Neural cell (in vitro differentiated cells): ENCODE results near the gene KCTD3. TPM values are rescaled to one million over a fixed set of nuclear protein-coding genes. Genes with fewer than 3 reads are reported as not detected.

Experiments used
- H2AFZ ChIP-seq: fragments of 200-600, 300-800 bp; sonication (generic), shearing (Covaris generic); 2 replicates; pipeline ENCODE4 v1.6.0; 2014; ENCODE audit warnings: low read depth, mild to moderate bottlenecking, antibody characterized with exemption, low read length, moderate library complexity
- H3F3A ChIP-seq: fragments of 200-600 bp; shearing (Covaris generic); 2 replicates; pipeline ENCODE4 v1.6.1; 2016; ENCODE audit warnings: mild to moderate bottlenecking, moderate library complexity, mixed read lengths, antibody characterized with exemption, low read length; ENCODE audit not compliant: insufficient read depth, poor library complexity, severe bottlenecking
- H3K27ac ChIP-seq: fragments of 200-600, 300-800 bp; sonication (generic), shearing (Covaris generic); 2 replicates; pipeline ENCODE4 v1.5.1; 2014; ENCODE audit warnings: mild to moderate bottlenecking, low read length, moderate library complexity
- H3K27me3 ChIP-seq: fragments of 300-800, 200-600 bp; sonication (generic), shearing (Covaris generic); 2 replicates; pipeline ENCODE4 v1.6.0; 2014; ENCODE audit warnings: mild to moderate bottlenecking, low read depth, low read length, moderate library complexity; ENCODE audit not compliant: insufficient read depth
- H3K36me3 ChIP-seq: fragments of 300-800, 200-600 bp; sonication (generic), shearing (Covaris generic); 2 replicates; pipeline ENCODE4 v1.5.1; 2014; ENCODE audit warnings: mild to moderate bottlenecking, antibody characterized with exemption, low read length, moderate library complexity; ENCODE audit not compliant: insufficient read depth
- H3K4me2 ChIP-seq: fragments of 300-800, 200-600 bp; sonication (generic), shearing (Covaris generic); 2 replicates; pipeline ENCODE4 v1.6.0; 2014; ENCODE audit warnings: mild to moderate bottlenecking, low read length
- H3K4me3 ChIP-seq: fragments of 300-800, 200-600 bp; sonication (generic), shearing (Covaris generic); 2 replicates; pipeline ENCODE4 v1.5.1; 2014; ENCODE audit warnings: mild to moderate bottlenecking, low read length, moderate library complexity
- H3K79me2 ChIP-seq: fragments of 200-600 bp; shearing (Covaris generic); replicated peaks from 2 replicates; pipeline ENCODE4 v1.6.0; 2014; ENCODE audit warnings: mild to moderate bottlenecking, low read length, moderate library complexity; ENCODE audit not compliant: insufficient read depth
- H3K9ac ChIP-seq: fragments of 300-800, 200-600 bp; sonication (generic), shearing (Covaris generic); 2 replicates; pipeline ENCODE4 v1.6.1; 2016; ENCODE audit warnings: mild to moderate bottlenecking, low read length, mixed read lengths
- H3K9me2 ChIP-seq: fragments of 200-600 bp; shearing (Covaris generic); 2 replicates; pipeline ENCODE4 v1.6.1; 2016; ENCODE audit warnings: mild to moderate bottlenecking, low read length, mixed read lengths; ENCODE audit not compliant: insufficient read depth
- H3K9me3 ChIP-seq: fragments of 200-600, 300-800 bp; sonication (generic), shearing (Covaris generic); 2 replicates; pipeline ENCODE4 v1.6.1; 2016; ENCODE audit warnings: mild to moderate bottlenecking, mixed run types, low read length, moderate library complexity, mixed read lengths
- H4K20me1 ChIP-seq: fragments of 200-600 bp; shearing (Covaris generic); 2 replicates; pipeline ENCODE4 v1.6.1; 2016; ENCODE audit warnings: mild to moderate bottlenecking, mixed run types; ENCODE audit not compliant: insufficient read depth
- CTCF ChIP-seq: fragments of 450-650 bp; IDR thresholded peaks from 2 replicates; pipeline ENCODE4 v1.5.1; 2014; ENCODE audit warnings: antibody characterized with exemption, mild to moderate bottlenecking, moderate library complexity; ENCODE audit not compliant: poor library complexity, severe bottlenecking
- EP300 ChIP-seq: fragments of 450-650 bp; conservative IDR thresholded peaks from 2 replicates; pipeline ENCODE4 v1.6.1; 2014; ENCODE audit warnings: antibody characterized with exemption, mild to moderate bottlenecking, moderate library complexity; ENCODE audit not compliant: poor library complexity, severe bottlenecking
- EZH2 ChIP-seq: fragments of 200-600, 300-800 bp; shearing (Covaris generic), sonication (generic); IDR thresholded peaks from 2 replicates; pipeline ENCODE4 v1.6.1; 2014; ENCODE audit warnings: antibody characterized with exemption, low read length, borderline replicate concordance, mild to moderate bottlenecking; ENCODE audit not compliant: insufficient read depth, poor library complexity, severe bottlenecking
- MXI1 ChIP-seq: fragments of 450-650 bp; conservative IDR thresholded peaks from 2 replicates; pipeline ENCODE4 v1.6.1; 2014; ENCODE audit warnings: antibody characterized with exemption, mild to moderate bottlenecking; ENCODE audit not compliant: poor library complexity, severe bottlenecking
- POLR2AphosphoS5 ChIP-seq: IDR thresholded peaks from 2 replicates; pipeline ENCODE4 v1.6.1; 2012
- RAD21 ChIP-seq: fragments of 450-650 bp; conservative IDR thresholded peaks from 2 replicates; pipeline ENCODE4 v1.6.1; 2014; ENCODE audit warnings: antibody characterized with exemption, mild to moderate bottlenecking, moderate library complexity
- SMC3 ChIP-seq: fragments of 450-650 bp; conservative IDR thresholded peaks from 2 replicates; pipeline ENCODE4 v1.6.1; 2014; ENCODE audit warnings: antibody characterized with exemption, mild to moderate bottlenecking, moderate library complexity; ENCODE audit not compliant: poor library complexity
- TAF1 ChIP-seq: IDR thresholded peaks from 2 replicates; pipeline ENCODE4 v1.6.1; 2012; ENCODE audit warnings: low read depth
- polyA plus RNA-seq: library from polyadenylated mRNA; depleted of rRNA; stranded (reverse); fragments of >200 nt; gene quantifications from 2 replicates; pipeline ENCODE4 v1.2.3, GENCODE V29; 2014
- TF ChIP-seq, protein P1 (sequence below): IDR thresholded peaks from 2 replicates; pipeline ENCODE4 v1.6.1; 2012; ENCODE audit warnings: borderline replicate concordance

Gene KCTD3
- polyA plus RNA-seq, 1 donor from 2014 or later: 82.9 TPM

DNA sequence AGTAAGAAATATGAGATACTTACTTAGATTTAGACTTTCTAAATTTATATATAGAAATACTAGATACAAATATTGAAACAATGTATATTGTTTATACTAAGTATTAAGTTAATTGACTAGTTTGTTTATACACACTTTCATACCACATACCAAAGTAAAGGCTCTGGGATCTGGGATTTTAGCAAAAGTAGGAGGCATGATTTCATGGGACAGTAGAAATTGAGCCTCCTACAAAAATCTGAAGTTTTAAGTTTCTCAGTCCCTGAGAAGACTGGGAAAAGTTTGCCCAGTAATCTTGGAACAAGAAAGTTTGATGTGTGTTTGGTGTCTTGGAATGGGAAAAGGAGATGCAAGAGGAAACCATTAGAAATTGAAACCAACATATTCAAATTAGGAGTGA, 30.9 kb downstream of the KCTD3 start:
- Histone ChIP-seq H4K20me1 (no peaks in the 10 kb centered on the region), H3K4me3 (no peak overlapping the region), H3K27ac (no peak overlapping the region), H3K79me2 (no peaks in the 10 kb centered on the region), H3F3A (no peaks in the 10 kb centered on the region), H2AFZ (no peak overlapping the region), H3K4me2 (no peak overlapping the region), H3K9me3 (no peaks in the 10 kb centered on the region), H3K9ac (no peak overlapping the region), H3K9me2 (no peaks in the 10 kb centered on the region), H3K27me3 (no peaks in the 10 kb centered on the region), H3K36me3 (peaks cover 8% of the 10 kb centered on the region)
- TF ChIP-seq POLR2AphosphoS5 (no peak), MXI1 (no peak), TAF1 (no peak), EP300 (no peak), EZH2 (no peak), RAD21 (no peak), SMC3 (no peak), CTCF (no peak)
- TF ChIP-seq, protein P1, sequence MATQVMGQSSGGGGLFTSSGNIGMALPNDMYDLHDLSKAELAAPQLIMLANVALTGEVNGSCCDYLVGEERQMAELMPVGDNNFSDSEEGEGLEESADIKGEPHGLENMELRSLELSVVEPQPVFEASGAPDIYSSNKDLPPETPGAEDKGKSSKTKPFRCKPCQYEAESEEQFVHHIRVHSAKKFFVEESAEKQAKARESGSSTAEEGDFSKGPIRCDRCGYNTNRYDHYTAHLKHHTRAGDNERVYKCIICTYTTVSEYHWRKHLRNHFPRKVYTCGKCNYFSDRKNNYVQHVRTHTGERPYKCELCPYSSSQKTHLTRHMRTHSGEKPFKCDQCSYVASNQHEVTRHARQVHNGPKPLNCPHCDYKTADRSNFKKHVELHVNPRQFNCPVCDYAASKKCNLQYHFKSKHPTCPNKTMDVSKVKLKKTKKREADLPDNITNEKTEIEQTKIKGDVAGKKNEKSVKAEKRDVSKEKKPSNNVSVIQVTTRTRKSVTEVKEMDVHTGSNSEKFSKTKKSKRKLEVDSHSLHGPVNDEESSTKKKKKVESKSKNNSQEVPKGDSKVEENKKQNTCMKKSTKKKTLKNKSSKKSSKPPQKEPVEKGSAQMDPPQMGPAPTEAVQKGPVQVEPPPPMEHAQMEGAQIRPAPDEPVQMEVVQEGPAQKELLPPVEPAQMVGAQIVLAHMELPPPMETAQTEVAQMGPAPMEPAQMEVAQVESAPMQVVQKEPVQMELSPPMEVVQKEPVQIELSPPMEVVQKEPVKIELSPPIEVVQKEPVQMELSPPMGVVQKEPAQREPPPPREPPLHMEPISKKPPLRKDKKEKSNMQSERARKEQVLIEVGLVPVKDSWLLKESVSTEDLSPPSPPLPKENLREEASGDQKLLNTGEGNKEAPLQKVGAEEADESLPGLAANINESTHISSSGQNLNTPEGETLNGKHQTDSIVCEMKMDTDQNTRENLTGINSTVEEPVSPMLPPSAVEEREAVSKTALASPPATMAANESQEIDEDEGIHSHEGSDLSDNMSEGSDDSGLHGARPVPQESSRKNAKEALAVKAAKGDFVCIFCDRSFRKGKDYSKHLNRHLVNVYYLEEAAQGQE: no peak

- no peaks in the 10 kb centered on the region for H3K9me2 ChIP-seq
- no peak overlapping the region for H3K9ac ChIP-seq
- no peak overlapping the region for H3K4me2 ChIP-seq
- H4K20me1 ChIP-seq: no peaks in the 10 kb centered on the region
- no peaks in the 10 kb centered on the region for H3K79me2 ChIP-seq
- H2AFZ ChIP-seq: no peak overlapping the region
- H3K4me3 ChIP-seq: no peak overlapping the region
- no peak overlapping the region for H3K27ac ChIP-seq
- TF ChIP-seq CTCF (no peak), RAD21 (no peak), EP300 (no peak), TAF1 (no peak), SMC3 (no peak), POLR2AphosphoS5 (no peak), EZH2 (no peak), MXI1 (no peak)
- peaks cover 13% of the 10 kb centered on the region for H3K36me3 ChIP-seq
- no peaks in the 10 kb centered on the region for H3K9me3 ChIP-seq
- no peaks in the 10 kb centered on the region for H3F3A ChIP-seq
- H3K27me3 ChIP-seq: no peaks in the 10 kb centered on the region
Measured at GRCh38 chr1:215599418-215600074, 32.4 kb downstream of the KCTD3 start.
